Kidney (tissue), 14 donors: ENCODE results near the gene ANKZF1. TPM values are rescaled to one million over a fixed set of nuclear protein-coding genes. Genes with fewer than 3 reads are reported as not detected.

Experiments used
- DNase-seq, 5 donors: peaks; one replicate each; pipeline ENCODE4 v3.0.0-alpha.2; 2013 to 2020
- FAIRE-seq: peaks from 2 replicates; lab custom pipeline; 2012; peaks lifted over from hg19 to GRCh38; lab: Jason Lieb, UNC
- H3K27ac ChIP-seq, 2 donors: one replicate each; pipeline ENCODE4 v1.7.0; 2013; ENCODE audit warnings: low read depth in 2 of 2, low read length in 2 of 2, inconsistent platforms in 1 of 2
- H3K27me3 ChIP-seq: one replicate; pipeline ENCODE4 v1.7.1; 2013; ENCODE audit warnings: low read length, inconsistent platforms; ENCODE audit not compliant: control insufficient read depth, insufficient read depth
- H3K36me3 ChIP-seq, 3 donors: one replicate each; pipeline versions ENCODE4 v1.7.0 to v1.7.1; 2013; ENCODE audit warnings: low read length in 3 of 3, control low read depth in 1 of 3, inconsistent platforms in 1 of 3; ENCODE audit not compliant: insufficient read depth in 3 of 3, control insufficient read depth in 2 of 3
- H3K4me1 ChIP-seq, 3 donors: one replicate each; pipeline versions ENCODE4 v1.7.0 to v1.7.1; 2013; ENCODE audit warnings: low read length in 3 of 3, inconsistent platforms in 1 of 3, low read depth in 1 of 3; ENCODE audit not compliant: control insufficient read depth in 2 of 3, insufficient read depth in 2 of 3
- H3K4me3 ChIP-seq, 3 donors: one replicate each; pipeline versions ENCODE4 v1.7.0 to v1.8.1; 2013; ENCODE audit warnings: low read length in 3 of 3, control low read depth in 1 of 3, inconsistent platforms in 1 of 3
- H3K9ac ChIP-seq, 3 donors: one replicate each; pipeline versions ENCODE4 v1.7.0 to v1.7.1; 2013; ENCODE audit warnings: low read length in 3 of 3, control low read depth in 1 of 3, inconsistent platforms in 1 of 3
- H3K9me3 ChIP-seq, 3 donors: one replicate each; pipeline versions ENCODE4 v1.7.0 to v1.7.1; 2013; ENCODE audit warnings: low read length in 3 of 3, control low read depth in 1 of 3, inconsistent platforms in 1 of 3; ENCODE audit not compliant: control insufficient read depth in 2 of 3, insufficient read depth in 1 of 3
- CTCF ChIP-seq: IDR thresholded peaks from 3 replicates; pipeline ENCODE4 v1.5.1; 2012; ENCODE audit warnings: mild to moderate bottlenecking, moderate library complexity, borderline replicate concordance; ENCODE audit not compliant: insufficient read depth; ENCODE audit errors: extremely low read depth
- intact Hi-C: fragments of 100-400 bp; cut with DNase I; formaldehyde crosslinking; loops from one replicate; pipeline ENCODE4 v1.11.1; 2022
- polyA plus RNA-seq: library from polyadenylated mRNA; stranded (reverse); fragments of 350-450 nt; fragmentation: Illumina TruSeq; extraction: RNeasy Lipid Tissue Mini Kit (QIAGEN cat#74804); gene quantifications from one replicate; pipeline ENCODE4 v1.2.3, GENCODE V29; 2014; ENCODE audit warnings: low read depth, low replicate concordance; ENCODE audit not compliant: insufficient read depth
- total RNA-seq: library from RNA; stranded (reverse); fragmentation: NEBNext Ultra II Directional; extraction: Animal tissue kit (Norgen Biotek cat#: 25700); gene quantifications from one replicate; pipeline ENCODE4 v1.2.1, GENCODE V29; 2021
- donor health status: control.
- donor health status: control.
- donor health status: control.
- donor health status: control.
- donor health status: control.
- donor health status: DM: yes; HTN: yes; CAD: no.
- donor health status: Normal renal cell carcinoma (clear cell type).

The ANKZF1 gene
- total and polyA plus RNA-seq, 2 donors from 2014 or later: 26.6 to 48.9 TPM

DNA sequence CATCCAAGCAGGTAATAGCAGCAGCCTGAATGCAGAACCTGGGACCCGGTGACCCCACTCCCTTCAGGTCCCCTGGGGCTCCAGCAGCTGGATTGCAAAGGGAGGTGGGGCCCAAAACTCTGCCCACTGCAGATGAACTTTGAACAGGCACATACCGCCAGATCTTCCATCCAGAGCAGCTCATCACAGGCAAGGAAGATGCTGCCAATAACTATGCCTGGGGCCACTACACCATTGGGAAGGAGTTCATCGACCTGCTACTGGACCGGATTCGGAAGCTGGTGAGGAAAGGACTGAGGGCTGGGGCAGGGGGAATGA lies 40.4 kb downstream of the ANKZF1 start:
- H3K4me3 ChIP-seq: no peak overlapping the region
- DNase-seq: peak; percentile 7 to 45 (median 26)
- no peaks in the 10 kb centered on the region for H3K9me3 ChIP-seq
- peak overlapping the region in 1 of 2 donors; percentile 26 for H3K27ac ChIP-seq
- H3K4me1 ChIP-seq: peaks cover 0 to 11% (median 2%) of the 10 kb centered on the region in 3 donors
- FAIRE-seq: no peak
- no peak overlapping the region for H3K9ac ChIP-seq
- intact Hi-C loops: no loop called here
- H3K27me3 ChIP-seq: no peaks in the 10 kb centered on the region
- H3K36me3 ChIP-seq: no peaks in the 10 kb centered on the region
- no peak for TF ChIP-seq CTCF

- TF ChIP-seq CTCF: no peak
- FAIRE-seq (no peak), DNase-seq (peak in 1 of 5 donors; percentile 27)
- no peak overlapping the region for H3K4me3 ChIP-seq
- H3K9ac ChIP-seq: no peak overlapping the region
- H3K9me3 ChIP-seq: no peaks in the 10 kb centered on the region
- peaks cover 0 to 11% (median 2%) of the 10 kb centered on the region in 3 donors for H3K4me1 ChIP-seq
- H3K27me3 ChIP-seq: no peaks in the 10 kb centered on the region
- no peaks in the 10 kb centered on the region for H3K36me3 ChIP-seq
- intact Hi-C loops: no loop called here
- H3K27ac ChIP-seq: no peak overlapping the region
Observed at GRCh38 chr2:219271021-219271420, 41.4 kb downstream of the ANKZF1 start.

GRCh38 chr2:219272356-219272755 lies 42.8 kb downstream of the ANKZF1 start:
- Histone ChIP-seq H3K27ac (no peak overlapping the region), H3K9ac (no peak overlapping the region), H3K4me1 (peaks cover 0 to 11% (median 2%) of the 10 kb centered on the region in 3 donors), H3K36me3 (no peaks in the 10 kb centered on the region), H3K4me3 (no peak overlapping the region), H3K9me3 (no peaks in the 10 kb centered on the region), H3K27me3 (no peaks in the 10 kb centered on the region)
- no peak for TF ChIP-seq CTCF
- DNase-seq (peak in 3 of 5 donors; percentile 0 to 24 (median 8)), FAIRE-seq (no peak)
- intact Hi-C loops: no loop called here

- DNase-seq: peak in 1 of 5 donors; percentile 4
- no peak overlapping the region for H3K27ac ChIP-seq
- no peaks in the 10 kb centered on the region for H3K36me3 ChIP-seq
- H3K9ac ChIP-seq: no peak overlapping the region
- no peaks in the 10 kb centered on the region for H3K9me3 ChIP-seq
- no peak for FAIRE-seq
- no peaks in the 10 kb centered on the region for H3K27me3 ChIP-seq
- H3K4me3 ChIP-seq: no peak overlapping the region
- no peak for TF ChIP-seq CTCF
- peaks cover 3 to 15% (median 8%) of the 10 kb centered on the region in 3 donors for H3K4me1 ChIP-seq
- intact Hi-C loops: no loop called here
Observed at GRCh38 chr2:219272995-219273394, 43.4 kb downstream of the ANKZF1 start.
